ENCODE results near the gene PRPF4.

DNA sequence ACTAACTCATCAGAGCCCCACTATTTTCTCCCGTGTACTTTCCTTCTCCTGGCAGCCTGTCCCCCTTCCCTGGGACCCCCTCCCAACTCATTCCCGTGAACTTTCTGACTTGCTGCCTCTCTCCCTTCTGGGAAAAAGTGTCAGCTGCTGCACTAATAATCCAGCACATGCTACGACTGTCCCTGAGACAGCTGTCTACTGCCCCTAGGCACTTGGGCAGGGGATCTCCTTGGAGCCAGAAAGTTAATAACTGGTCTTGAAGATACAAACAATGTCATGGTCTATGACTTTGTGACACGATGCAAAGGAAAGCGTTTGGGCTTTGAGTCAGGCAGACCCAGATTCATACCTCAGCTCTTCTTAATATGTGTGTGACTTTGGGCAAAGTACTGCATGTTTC, 37.8 kb downstream of the PRPF4 start:
- TF ChIP-seq CTCF (IDR thresholded peaks at IDR 0.05): no peak
- TF ChIP-seq POLR2A (IDR thresholded peaks at IDR 0.05): no peak
